H9 (cell line): ENCODE results near the gene ELMO2. TPM values are rescaled to one million over a fixed set of nuclear protein-coding genes. Genes with fewer than 3 reads are reported as not detected.

Source experiments
- DNase-seq: peaks from one replicate; pipeline ENCODE4 v3.0.0-alpha.2; 2017
- H2AFZ ChIP-seq: one replicate; pipeline ENCODE4 v1.6.1; 2013; ENCODE audit warnings: mild to moderate bottlenecking, low read length, control low read depth, moderate library complexity
- H2AK5ac ChIP-seq: 2 replicates; pipeline ENCODE4 v1.6.1; 2013; ENCODE audit warnings: low read length, control low read depth, mixed read lengths; ENCODE audit not compliant: insufficient read length
- H2BK120ac ChIP-seq: one replicate; pipeline ENCODE4 v1.6.1; 2013; ENCODE audit warnings: low read depth, mild to moderate bottlenecking, low read length, control low read depth, inconsistent platforms; ENCODE audit not compliant: poor library complexity, severe bottlenecking
- H2BK12ac ChIP-seq: 2 replicates; pipeline ENCODE4 v1.6.1; 2013; ENCODE audit warnings: low read length, control low read depth, mixed read lengths, low read depth; ENCODE audit not compliant: insufficient read length
- H2BK15ac ChIP-seq: 2 replicates; pipeline ENCODE4 v1.6.1; 2013; ENCODE audit warnings: low read depth, low read length, control low read depth
- H2BK20ac ChIP-seq: one replicate; pipeline ENCODE4 v1.6.1; 2013; ENCODE audit warnings: low read depth, mild to moderate bottlenecking, low read length, control low read depth, inconsistent platforms; ENCODE audit not compliant: poor library complexity, severe bottlenecking
- H2BK5ac ChIP-seq: 2 replicates; pipeline ENCODE4 v1.6.1; 2013; ENCODE audit warnings: low read length, control low read depth, mixed read lengths; ENCODE audit not compliant: insufficient read length
- H3K14ac ChIP-seq: 2 replicates; pipeline ENCODE4 v1.6.1; 2013; ENCODE audit warnings: low read length, control low read depth; ENCODE audit not compliant: insufficient read depth
- H3K18ac ChIP-seq: 2 replicates; pipeline ENCODE4 v1.6.1; 2013; ENCODE audit warnings: low read depth, mild to moderate bottlenecking, mixed read lengths, low read length, control low read depth; ENCODE audit not compliant: insufficient read length
- H3K23ac ChIP-seq: 2 replicates; pipeline ENCODE4 v1.6.1; 2013; ENCODE audit warnings: low read length, control low read depth, mixed read lengths, low read depth; ENCODE audit not compliant: insufficient read length
- H3K23me2 ChIP-seq: 2 replicates; pipeline ENCODE4 v1.6.1; 2013; ENCODE audit warnings: low read depth, mild to moderate bottlenecking, mixed read lengths, low read length, control low read depth; ENCODE audit not compliant: insufficient read length, poor library complexity, severe bottlenecking
- H3K27ac ChIP-seq: 2 replicates; pipeline ENCODE4 v1.5.1; 2013; ENCODE audit warnings: low read length, control low read depth, mixed read lengths, low read depth; ENCODE audit not compliant: insufficient read length
- H3K27me3 ChIP-seq: 2 replicates; pipeline ENCODE4 v1.6.1; 2013; ENCODE audit warnings: low read length, control low read depth, inconsistent platforms; ENCODE audit not compliant: insufficient read depth
- H3K4ac ChIP-seq: 2 replicates; pipeline ENCODE4 v1.6.1; 2013; ENCODE audit warnings: low read depth, mild to moderate bottlenecking, control low read depth, inconsistent platforms, low read length, moderate library complexity
- H3K4me1 ChIP-seq: 2 replicates; pipeline ENCODE4 v1.6.1; 2013; ENCODE audit warnings: low read length, control low read depth, inconsistent platforms; ENCODE audit not compliant: insufficient read depth
- H3K4me2 ChIP-seq: 2 replicates; pipeline ENCODE4 v1.6.1; 2013; ENCODE audit warnings: low read length, control low read depth, mixed read lengths; ENCODE audit not compliant: insufficient read length, insufficient read depth
- H3K56ac ChIP-seq: 2 replicates; pipeline ENCODE4 v1.6.1; 2013; ENCODE audit warnings: low read depth, mild to moderate bottlenecking, mixed read lengths, low read length, control low read depth; ENCODE audit not compliant: insufficient read length
- H3K79me1 ChIP-seq: 2 replicates; pipeline ENCODE4 v1.6.1; 2013; ENCODE audit warnings: low read depth, mild to moderate bottlenecking, moderate library complexity, low read length, control low read depth, inconsistent platforms; ENCODE audit not compliant: insufficient read depth, poor library complexity, severe bottlenecking
- H3K79me2 ChIP-seq: 2 replicates; pipeline ENCODE4 v1.6.1; 2013; ENCODE audit warnings: low read length, control low read depth, inconsistent platforms; ENCODE audit not compliant: insufficient read depth
- H3K9ac ChIP-seq: 2 replicates; pipeline ENCODE4 v1.6.1; 2013; ENCODE audit warnings: low read length, control low read depth, mixed read lengths; ENCODE audit not compliant: insufficient read length; ENCODE audit errors: extremely low read depth
- H3K9me3 ChIP-seq: one replicate; pipeline ENCODE4 v1.6.1; 2013; ENCODE audit warnings: low read depth, low read length, inconsistent platforms; ENCODE audit not compliant: control insufficient read depth
- H3T11ph ChIP-seq: one replicate; pipeline ENCODE4 v1.6.1; 2013; ENCODE audit warnings: mild to moderate bottlenecking, low read length, control low read depth, inconsistent platforms
- H4K20me1 ChIP-seq: one replicate; pipeline ENCODE4 v1.6.1; 2013; ENCODE audit not compliant: control insufficient read depth, insufficient read length, insufficient read depth
- H4K5ac ChIP-seq: 2 replicates; pipeline ENCODE4 v1.6.1; 2013; ENCODE audit warnings: low read depth, mild to moderate bottlenecking, mixed read lengths, low read length, control low read depth; ENCODE audit not compliant: insufficient read length
- H4K8ac ChIP-seq: replicated peaks from 2 replicates; pipeline ENCODE4 v1.6.1; 2013; ENCODE audit warnings: low read length, control low read depth, mixed read lengths, low read depth; ENCODE audit not compliant: insufficient read length
- H4K91ac ChIP-seq: 2 replicates; pipeline ENCODE4 v1.6.1; 2013; ENCODE audit warnings: low read depth, mild to moderate bottlenecking, moderate library complexity, mixed read lengths, low read length, control low read depth; ENCODE audit not compliant: insufficient read length
- H3K27ac Mint-ChIP-seq, 3 experiments: 2 replicates in 2 of 3; 3 replicates in 1 of 3; pipeline ENCODE4 v1.8.0; 2020 to 2021; ENCODE audit warnings: mixed read lengths in 3 of 3, mild to moderate bottlenecking in 1 of 3, moderate library complexity in 1 of 3
- H3K27me3 Mint-ChIP-seq: 2 replicates; pipeline ENCODE4 v1.8.0; 2021; ENCODE audit warnings: low read depth, mild to moderate bottlenecking, moderate library complexity, mixed read lengths
- H3K36me3 Mint-ChIP-seq, 3 experiments: 2 replicates in 2 of 3; 3 replicates in 1 of 3; pipeline ENCODE4 v1.8.0; 2020 to 2021; ENCODE audit warnings: low read depth in 3 of 3, mixed read lengths in 3 of 3; ENCODE audit not compliant: insufficient read depth in 1 of 3
- H3K4me1 Mint-ChIP-seq, 2 experiments: 2 replicates each; pipeline ENCODE4 v1.8.0; 2020; ENCODE audit warnings: mixed read lengths in 2 of 2
- H3K4me3 Mint-ChIP-seq, 2 experiments: 2 replicates in 1 of 2; 3 replicates in 1 of 2; pipeline ENCODE4 v1.8.0; 2020 to 2021; ENCODE audit warnings: mild to moderate bottlenecking in 2 of 2, mixed read lengths in 2 of 2, moderate library complexity in 1 of 2
- H3K9me3 Mint-ChIP-seq, 2 experiments: 2 replicates in 1 of 2; 3 replicates in 1 of 2; pipeline ENCODE4 v1.8.0; 2020; ENCODE audit warnings: mild to moderate bottlenecking in 2 of 2, mixed read lengths in 2 of 2, moderate library complexity in 1 of 2
- WGBS: extraction: QIAGEN DNeasy Blood & Tissue Kit; methylation state at CpG from one replicate; pipeline ENCODE4 v1.1.7; 2013; ENCODE audit warnings: missing lambda C conversion rate, low lambda C conversion rate, mixed read lengths; ENCODE audit not compliant: insufficient read length; ENCODE audit errors: extremely low coverage; 5-methylcytosine and 5-hydroxymethylcytosine counted together
- total RNA-seq: library from RNA; stranded (reverse); gene quantifications from 2 replicates; pipeline ENCODE4 v1.2.1, GENCODE V29; 2021
- TF ChIP-seq, protein P1 (sequence below): fragments of 200-600 bp; sonication (generic); conservative IDR thresholded peaks from 3 replicates; pipeline ENCODE4 v1.8.0; 2021; ENCODE audit warnings: antibody characterized with exemption, mild to moderate bottlenecking

Gene ELMO2
- total RNA-seq, 1 experiment from 2014 or later = 32.5 TPM

DNA sequence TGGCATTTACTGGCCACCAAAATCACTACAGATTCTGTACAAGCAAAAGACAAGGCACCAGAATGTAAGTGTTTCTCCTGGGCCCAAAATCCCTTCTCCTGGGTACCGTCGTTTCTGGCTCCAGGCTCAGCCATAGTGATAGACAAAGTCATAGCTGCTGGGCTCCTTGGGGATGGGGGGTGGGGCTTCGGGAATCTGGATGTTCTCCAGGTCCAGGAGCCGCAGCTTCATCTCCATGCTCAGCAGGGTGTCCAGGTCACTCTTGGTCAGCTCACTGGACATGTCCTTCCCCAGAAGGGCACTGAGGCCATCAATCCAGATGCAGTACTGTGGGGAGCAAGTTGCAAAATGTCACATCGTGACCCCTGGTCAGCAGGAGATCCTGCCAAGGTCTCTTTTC lies 39.2 kb downstream of the ELMO2 start:
- H2BK5ac ChIP-seq = no peak overlapping the region
- no peak overlapping the region for H3K4me3 Mint-ChIP-seq
- no peak overlapping the region for H2BK12ac ChIP-seq
- H4K5ac ChIP-seq = no peak overlapping the region
- H3K27ac Mint-ChIP-seq = no peak overlapping the region
- H3K18ac ChIP-seq = no peak overlapping the region
- H2AK5ac ChIP-seq = no peak overlapping the region
- peaks cover 4% of the 10 kb centered on the region for H3K23me2 ChIP-seq
- no peak overlapping the region for H3K4ac ChIP-seq
- peaks cover 23 to 75% (median 70%) of the 10 kb centered on the region in 3 experiments; a peak in 6 of 7 replicates for H3K36me3 Mint-ChIP-seq
- H2AFZ ChIP-seq = no peak overlapping the region
- peaks cover 13 to 16% of the 10 kb centered on the region in 2 experiments for H3K4me1 Mint-ChIP-seq
- H4K20me1 ChIP-seq = peaks cover 2% of the 10 kb centered on the region
- H3K27ac ChIP-seq = no peak overlapping the region
- H3K27me3 ChIP-seq = no peaks in the 10 kb centered on the region
- no peaks in the 10 kb centered on the region for H3K79me1 ChIP-seq
- no peak for DNase-seq
- H3K4me1 ChIP-seq = no peaks in the 10 kb centered on the region
- no peak overlapping the region for H3K23ac ChIP-seq
- no peak overlapping the region for H3K9ac ChIP-seq
- no peaks in the 10 kb centered on the region; the same call in 1 of the 2 replicates for H3K27me3 Mint-ChIP-seq
- no peak overlapping the region for H4K91ac ChIP-seq
- no peaks in the 10 kb centered on the region for H3K9me3 Mint-ChIP-seq
- no peaks in the 10 kb centered on the region; the same call in 1 of the 2 replicates for H3K79me2 ChIP-seq
- H3K9me3 ChIP-seq = no peaks in the 10 kb centered on the region
- H3K14ac ChIP-seq = no peak overlapping the region
- H2BK15ac ChIP-seq = no peak overlapping the region
- WGBS = no CpG with 5 or more reads among the region's 5 CpGs
- no peak overlapping the region for H2BK120ac ChIP-seq
- H3T11ph ChIP-seq = no peak overlapping the region
- TF ChIP-seq, protein P1, sequence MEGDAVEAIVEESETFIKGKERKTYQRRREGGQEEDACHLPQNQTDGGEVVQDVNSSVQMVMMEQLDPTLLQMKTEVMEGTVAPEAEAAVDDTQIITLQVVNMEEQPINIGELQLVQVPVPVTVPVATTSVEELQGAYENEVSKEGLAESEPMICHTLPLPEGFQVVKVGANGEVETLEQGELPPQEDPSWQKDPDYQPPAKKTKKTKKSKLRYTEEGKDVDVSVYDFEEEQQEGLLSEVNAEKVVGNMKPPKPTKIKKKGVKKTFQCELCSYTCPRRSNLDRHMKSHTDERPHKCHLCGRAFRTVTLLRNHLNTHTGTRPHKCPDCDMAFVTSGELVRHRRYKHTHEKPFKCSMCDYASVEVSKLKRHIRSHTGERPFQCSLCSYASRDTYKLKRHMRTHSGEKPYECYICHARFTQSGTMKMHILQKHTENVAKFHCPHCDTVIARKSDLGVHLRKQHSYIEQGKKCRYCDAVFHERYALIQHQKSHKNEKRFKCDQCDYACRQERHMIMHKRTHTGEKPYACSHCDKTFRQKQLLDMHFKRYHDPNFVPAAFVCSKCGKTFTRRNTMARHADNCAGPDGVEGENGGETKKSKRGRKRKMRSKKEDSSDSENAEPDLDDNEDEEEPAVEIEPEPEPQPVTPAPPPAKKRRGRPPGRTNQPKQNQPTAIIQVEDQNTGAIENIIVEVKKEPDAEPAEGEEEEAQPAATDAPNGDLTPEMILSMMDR = no peak
- H4K8ac ChIP-seq = no peak overlapping the region
- H2BK20ac ChIP-seq = no peak overlapping the region
- no peak overlapping the region for H3K4me2 ChIP-seq
- H3K56ac ChIP-seq = no peak overlapping the region
